Erythroblast (primary cell): ENCODE data around the gene SARDH.

Source experiments
- GATA1 ChIP-seq: IDR thresholded peaks from 2 replicates; pipeline ENCODE4 v1.6.1; 2011; ENCODE audit warnings: low read depth, mild to moderate bottlenecking, control low read depth, low read length, moderate library complexity
- POLR2A ChIP-seq: IDR thresholded peaks from 2 replicates; pipeline ENCODE4 v1.6.1; 2011; ENCODE audit warnings: mild to moderate bottlenecking, low read length

DNA sequence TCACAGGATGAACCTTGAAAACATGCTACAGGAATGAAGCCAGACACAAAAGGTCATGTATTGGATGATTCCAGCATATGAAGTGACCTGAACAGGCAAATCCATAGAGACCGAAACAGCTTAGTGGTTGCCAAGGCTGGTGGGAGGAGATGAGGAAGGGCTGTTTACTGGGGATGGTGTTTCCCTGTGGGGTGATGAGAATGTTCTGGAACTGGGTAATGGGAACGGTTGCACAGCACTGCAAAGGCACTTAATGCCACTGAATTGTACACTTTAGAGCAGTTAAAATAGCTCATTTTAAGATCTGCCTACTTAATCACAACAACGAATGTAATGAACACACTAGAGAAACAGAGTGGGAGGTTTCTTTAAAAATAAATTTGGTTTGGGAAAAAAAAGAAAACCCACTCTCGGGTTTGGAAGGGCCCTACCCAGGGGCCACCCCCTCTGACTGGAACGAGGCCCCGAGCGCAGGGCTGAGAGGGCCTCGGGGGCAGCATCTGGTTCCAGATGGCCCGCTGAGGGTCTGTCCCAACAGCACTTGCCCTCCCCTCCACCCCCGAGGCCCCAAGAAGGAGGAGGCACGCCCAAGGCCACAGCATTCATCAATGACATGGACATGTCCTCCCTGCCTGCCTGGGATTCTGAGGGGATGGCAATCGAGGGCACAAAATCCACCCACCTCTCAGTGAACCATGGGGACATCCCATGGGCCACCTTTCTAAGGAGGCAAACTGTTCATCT is 31.7 kb downstream of the SARDH start:
- no peak for TF ChIP-seq POLR2A
- TF ChIP-seq GATA1 = no peak
